HG02970 (cell line): Measurements from ENCODE around the gene EYS.
"Not testable (repeated sequence)": the region's sequence is repeated elsewhere in the genome, so short reads cannot be mapped to it uniquely, and the experiment has no call there.

ENCODE experiments used
- ATAC-seq: cut with Tn5 transposase; IDR thresholded peaks from one replicate; pipeline ENCODE4 v1.9.1; 2021; ENCODE audit warnings: mild to moderate bottlenecking, moderate library complexity, moderate number of reproducible peaks; ENCODE audit not compliant: unreplicated experiment, low FRiP score

The EYS gene

GRCh38 chr6:65637289-65638046 lies 69.6 kb downstream of the EYS start:
- ATAC-seq, result no peak

- no peak for ATAC-seq
Measured at GRCh38 chr6:65633501-65633900, 73.5 kb downstream of the EYS start.

- ATAC-seq, result no peak
Measured at GRCh38 chr6:65631711-65632110, 75.3 kb downstream of the EYS start.

DNA sequence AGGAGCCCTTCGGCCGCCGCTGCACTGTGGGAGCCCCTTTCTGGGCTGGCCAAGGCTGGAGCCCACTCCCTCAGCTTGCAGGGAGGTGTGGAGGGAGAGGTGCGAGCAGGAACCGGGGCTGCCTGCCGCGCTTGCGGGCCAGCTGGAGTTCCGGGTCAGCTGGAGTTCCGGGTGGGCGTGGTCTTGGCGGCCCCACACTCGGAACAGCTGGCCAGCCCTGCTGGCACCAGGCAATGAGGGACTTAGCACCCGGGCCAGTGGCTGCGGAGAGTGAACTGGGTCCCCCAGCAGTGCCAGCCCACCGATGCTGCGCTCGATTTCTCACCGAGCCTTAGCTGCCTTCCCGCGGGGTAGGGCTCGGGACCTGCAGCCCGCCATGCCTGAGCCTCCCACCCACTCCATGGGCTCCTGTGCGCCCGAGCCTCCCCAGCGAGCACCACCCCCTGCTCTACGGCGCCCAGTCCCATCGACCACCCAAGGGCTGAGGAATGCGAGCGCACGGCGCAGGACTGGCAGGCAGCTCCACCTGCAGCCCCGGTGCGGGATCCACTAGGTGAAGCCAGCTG lies 79.5 kb downstream of the EYS start:
- ATAC-seq, result not testable (repeated sequence)

GRCh38 chr6:65627015-65627414 lies 80.0 kb downstream of the EYS start:
- no peak for ATAC-seq

DNA sequence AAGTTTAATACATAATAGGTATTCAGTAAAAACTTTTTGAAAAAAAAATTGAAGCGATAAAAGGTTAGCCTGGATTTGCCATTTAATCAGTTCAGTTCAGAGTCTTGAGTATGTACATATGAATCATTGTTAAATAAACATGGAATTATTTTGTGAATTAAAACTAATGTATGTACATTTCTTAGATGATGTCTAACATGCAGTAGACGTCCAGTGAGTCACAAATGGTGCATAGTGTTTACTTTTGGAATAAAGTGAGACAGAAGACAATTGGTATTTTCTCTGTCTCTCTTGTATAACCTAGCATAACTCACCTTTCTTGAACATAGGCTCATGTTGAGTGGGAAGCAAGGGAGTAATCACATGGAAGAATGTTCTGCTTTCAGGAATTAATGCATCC lies 83.5 kb downstream of the EYS start:
- ATAC-seq, result no peak

GRCh38 chr6:65610746-65611145 lies 96.3 kb downstream of the EYS start:
- no peak for ATAC-seq

DNA sequence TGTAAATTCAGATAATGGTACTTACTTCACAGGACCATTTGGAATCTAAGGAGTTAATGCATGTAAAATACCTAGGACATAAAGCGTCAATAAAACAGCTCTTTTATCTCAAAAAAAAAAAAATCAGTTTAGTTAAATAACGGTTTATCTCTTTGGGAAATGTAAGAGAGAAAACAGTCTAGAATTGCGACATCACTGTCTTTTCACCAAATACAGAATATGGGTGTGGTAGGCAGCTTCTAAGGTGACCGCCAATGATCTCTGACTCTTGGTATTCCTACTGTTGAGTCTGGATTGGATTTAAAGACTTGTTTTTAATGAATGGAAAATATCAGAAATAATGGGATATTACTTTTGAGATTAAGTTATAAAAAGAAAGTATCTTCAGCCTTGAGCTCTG lies 111.5 kb downstream of the EYS start:
- no peak for ATAC-seq

GRCh38 chr6:65570340-65570739 lies 136.7 kb downstream of the EYS start:
- no peak for ATAC-seq

GRCh38 chr6:65569505-65569904 lies 137.5 kb downstream of the EYS start:
- no peak for ATAC-seq

GRCh38 chr6:65569056-65569455 lies 138.0 kb downstream of the EYS start:
- not testable (repeated sequence) for ATAC-seq

- ATAC-seq, result no peak
Measured at GRCh38 chr6:65566117-65566516, 140.9 kb downstream of the EYS start.

DNA sequence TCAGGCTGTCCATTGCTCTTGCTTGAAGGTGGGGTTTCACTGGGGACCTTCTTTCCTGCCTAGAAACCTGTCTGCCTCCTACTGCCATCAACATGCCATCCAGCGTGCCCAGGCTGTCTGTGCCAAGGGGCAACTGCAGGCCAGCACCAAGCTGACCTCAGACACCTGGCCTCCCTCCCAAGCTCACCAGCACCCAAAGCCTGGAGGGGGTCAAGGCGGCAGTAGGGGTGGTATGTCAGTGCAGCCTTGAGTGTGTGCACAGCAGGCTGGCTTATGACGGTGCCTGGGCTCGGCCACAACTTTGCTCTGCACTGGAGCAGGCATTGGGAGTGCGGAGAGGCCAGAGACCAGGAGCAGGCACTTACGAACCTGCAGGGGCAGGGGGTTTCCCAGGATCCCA lies 149.0 kb downstream of the EYS start:
- ATAC-seq, result no peak

- ATAC-seq, result no peak
Measured at GRCh38 chr6:65557224-65557623, 149.8 kb downstream of the EYS start.

- no peak for ATAC-seq
Measured at GRCh38 chr6:65546894-65547293, 160.1 kb downstream of the EYS start.

GRCh38 chr6:65545920-65546319 lies 161.1 kb downstream of the EYS start:
- ATAC-seq, result no peak

DNA sequence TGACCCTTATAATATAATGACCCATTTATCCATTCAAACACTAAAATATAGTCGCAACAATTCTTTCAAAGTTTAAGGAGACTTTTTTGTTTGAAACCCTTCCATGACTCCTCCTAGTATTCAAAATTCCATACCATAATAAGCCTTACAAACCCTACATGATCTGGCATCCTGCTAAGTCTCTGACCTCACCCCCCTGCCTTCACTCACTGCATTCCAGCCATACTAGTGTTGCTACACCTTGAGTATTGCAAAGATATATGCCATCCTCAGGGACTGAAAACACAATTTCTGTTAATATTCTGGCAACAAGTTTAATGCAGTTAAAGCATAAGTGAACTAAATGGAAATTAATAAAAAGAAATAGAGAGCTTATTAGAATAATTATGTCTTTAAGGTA lies 168.4 kb downstream of the EYS start:
- no peak for ATAC-seq

GRCh38 chr6:65537600-65537999 lies 169.4 kb downstream of the EYS start:
- no peak for ATAC-seq

- ATAC-seq, result no peak
Measured at GRCh38 chr6:65531533-65531932, 175.5 kb downstream of the EYS start.

- no peak for ATAC-seq
Measured at GRCh38 chr6:65524232-65524631, 182.8 kb downstream of the EYS start.

DNA sequence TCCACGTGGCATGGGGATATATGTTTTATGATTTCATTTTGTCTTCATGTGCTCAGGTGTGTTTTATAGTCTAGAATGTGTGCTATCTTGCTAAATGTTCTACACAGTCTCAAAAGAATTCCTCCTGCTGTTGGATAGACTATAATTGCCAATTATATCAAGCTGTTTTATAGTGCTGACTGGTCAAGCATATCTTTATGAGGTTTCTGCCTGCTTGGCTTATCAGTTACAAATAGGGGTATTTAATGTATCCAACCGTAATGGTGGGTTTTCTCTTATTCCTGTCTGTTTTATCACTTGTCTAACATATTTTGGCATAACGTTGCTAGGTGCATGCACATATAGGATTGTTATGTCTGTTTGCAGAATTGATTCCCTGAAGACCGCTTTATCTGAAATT lies 201.3 kb downstream of the EYS start:
- ATAC-seq, result no peak

DNA sequence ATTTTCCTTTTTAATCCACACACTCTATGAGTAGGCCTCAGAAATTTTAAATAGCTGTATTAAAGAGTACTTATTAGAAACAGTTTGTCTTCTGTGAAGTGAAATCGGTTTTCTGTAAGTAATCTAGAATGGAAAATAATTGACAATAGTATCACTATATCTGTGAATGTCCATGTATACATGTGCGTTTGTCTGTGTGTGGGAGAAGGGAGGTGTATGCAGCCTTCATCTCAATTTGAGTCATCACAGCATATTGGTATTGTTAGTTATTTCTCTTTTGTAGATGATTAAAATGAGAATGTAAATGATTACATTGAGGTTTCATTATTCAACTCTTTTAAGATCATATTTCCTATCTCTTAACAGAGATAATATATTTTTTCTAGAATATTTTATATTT lies 206.0 kb downstream of the EYS start:
- no peak for ATAC-seq
